SJSA1 (cell line): ENCODE data around the gene CACNB2. TPM values are rescaled to one million over a fixed set of nuclear protein-coding genes. Genes with fewer than 3 reads are reported as not detected.

Experiments used
- DNase-seq, 2 experiments: peaks; one replicate each; pipeline ENCODE4 v3.0.0-alpha.2; 2015 to 2020; ENCODE audit warnings: low spot score in 2 of 2, low read depth in 1 of 2
- H3K27ac ChIP-seq: fragments of 250-450 bp; sonication (Bioruptor Pico); 2 replicates; pipeline ENCODE4 v1.5.1; 2020; ENCODE audit warnings: mild to moderate bottlenecking, moderate library complexity
- H3K27me3 ChIP-seq: fragments of 250-450 bp; sonication (Bioruptor Pico); replicated peaks from 2 replicates; pipeline ENCODE4 v1.5.1; 2020; ENCODE audit warnings: mild to moderate bottlenecking, moderate library complexity
- H3K36me3 ChIP-seq: fragments of 250-450 bp; sonication (Bioruptor Pico); 2 replicates; pipeline ENCODE4 v1.5.1; 2020; ENCODE audit warnings: mild to moderate bottlenecking
- H3K4me1 ChIP-seq: fragments of 250-450 bp; sonication (Bioruptor Pico); replicated peaks from 2 replicates; pipeline ENCODE4 v1.6.1; 2021; ENCODE audit warnings: mild to moderate bottlenecking
- H3K4me3 ChIP-seq: fragments of 250-450 bp; sonication (Bioruptor Pico); 2 replicates; pipeline ENCODE4 v1.5.1; 2020; ENCODE audit warnings: mild to moderate bottlenecking
- H3K9me3 ChIP-seq: fragments of 250-450 bp; sonication (Bioruptor Pico); replicated peaks from 2 replicates; pipeline ENCODE4 v1.5.1; 2020; ENCODE audit warnings: mild to moderate bottlenecking
- total RNA-seq: library from RNA; depleted of rRNA; stranded (reverse); fragments of >200 nt; shearing (Covaris generic); gene quantifications from 2 replicates; pipeline ENCODE4 v1.2.3, GENCODE V29; 2014

The CACNB2 gene
- total RNA-seq, 1 experiment from 2014 or later = not detected

DNA sequence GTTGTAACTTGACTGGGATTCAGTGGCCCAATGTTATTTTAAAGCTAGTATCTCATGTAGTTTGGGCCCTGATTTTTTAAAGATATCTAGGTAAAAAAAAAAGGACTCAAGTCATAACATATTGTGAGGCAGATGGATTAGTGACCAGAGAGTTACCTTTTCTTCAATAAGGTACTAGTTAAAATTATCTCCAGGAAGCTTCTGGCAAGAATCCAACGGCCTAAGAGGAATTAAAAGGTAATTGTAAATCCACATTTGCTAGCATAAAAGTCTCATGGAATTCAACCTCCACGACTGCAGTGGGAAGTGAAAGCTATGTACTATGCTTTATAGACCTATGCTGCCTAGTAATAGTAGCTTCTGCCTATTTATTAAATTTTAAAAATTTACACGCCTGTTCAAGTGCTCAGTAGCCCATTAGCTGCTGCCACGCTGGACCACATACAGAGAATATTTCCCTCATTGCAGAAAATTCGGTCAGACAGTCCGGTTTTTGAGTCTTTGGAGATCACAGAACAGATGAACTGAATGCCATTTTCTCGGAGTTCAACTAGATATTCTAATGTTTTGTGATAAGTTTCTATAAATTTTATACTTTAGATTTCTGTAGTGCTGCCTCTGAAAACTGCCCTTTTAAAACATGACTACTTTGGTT, 392.8 kb downstream of the CACNB2 start:
- Histone ChIP-seq H3K4me3 (no peak overlapping the region), H3K36me3 (no peaks in the 10 kb centered on the region), H3K9me3 (no peaks in the 10 kb centered on the region)

DNA sequence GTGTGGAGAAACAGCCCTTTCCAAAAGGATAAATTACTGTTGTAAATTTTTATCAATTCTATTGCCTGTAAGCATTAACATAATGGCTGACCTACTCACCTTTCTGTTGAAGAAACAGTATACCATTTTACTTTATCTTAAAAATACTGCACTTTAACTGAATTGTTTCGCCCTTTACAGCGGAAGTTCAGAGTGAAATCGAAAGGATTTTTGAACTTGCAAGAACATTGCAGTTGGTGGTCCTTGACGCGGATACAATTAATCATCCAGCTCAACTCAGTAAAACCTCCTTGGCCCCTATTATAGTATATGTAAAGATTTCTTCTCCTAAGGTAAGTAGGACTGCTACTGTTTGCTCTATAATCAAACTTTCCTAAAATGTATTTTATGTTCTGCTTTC, 393.7 kb downstream of the CACNB2 start:
- no peak for DNase-seq
- Histone ChIP-seq H3K4me3 (no peak overlapping the region), H3K4me1 (no peaks in the 10 kb centered on the region), H3K36me3 (no peaks in the 10 kb centered on the region), H3K9me3 (no peaks in the 10 kb centered on the region), H3K27ac (no peak overlapping the region), H3K27me3 (no peaks in the 10 kb centered on the region)

More for the DNA sequence above, 392.8 kb downstream of the CACNB2 start:
- no peaks in the 10 kb centered on the region for H3K4me1 ChIP-seq
- no peak for DNase-seq
- no peaks in the 10 kb centered on the region for H3K27me3 ChIP-seq
- H3K27ac ChIP-seq = no peak overlapping the region

DNA sequence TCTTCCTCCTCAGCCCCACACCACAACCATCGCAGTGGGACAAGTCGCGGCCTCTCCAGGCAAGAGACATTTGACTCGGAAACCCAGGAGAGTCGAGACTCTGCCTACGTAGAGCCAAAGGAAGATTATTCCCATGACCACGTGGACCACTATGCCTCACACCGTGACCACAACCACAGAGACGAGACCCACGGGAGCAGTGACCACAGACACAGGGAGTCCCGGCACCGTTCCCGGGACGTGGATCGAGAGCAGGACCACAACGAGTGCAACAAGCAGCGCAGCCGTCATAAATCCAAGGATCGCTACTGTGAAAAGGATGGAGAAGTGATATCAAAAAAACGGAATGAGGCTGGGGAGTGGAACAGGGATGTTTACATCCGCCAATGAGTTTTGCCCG, 399.1 kb downstream of the CACNB2 start:
- Histone ChIP-seq H3K27ac (no peak overlapping the region), H3K36me3 (peaks cover 3% of the 10 kb centered on the region; the same call in 1 of the 2 replicates)

DNA sequence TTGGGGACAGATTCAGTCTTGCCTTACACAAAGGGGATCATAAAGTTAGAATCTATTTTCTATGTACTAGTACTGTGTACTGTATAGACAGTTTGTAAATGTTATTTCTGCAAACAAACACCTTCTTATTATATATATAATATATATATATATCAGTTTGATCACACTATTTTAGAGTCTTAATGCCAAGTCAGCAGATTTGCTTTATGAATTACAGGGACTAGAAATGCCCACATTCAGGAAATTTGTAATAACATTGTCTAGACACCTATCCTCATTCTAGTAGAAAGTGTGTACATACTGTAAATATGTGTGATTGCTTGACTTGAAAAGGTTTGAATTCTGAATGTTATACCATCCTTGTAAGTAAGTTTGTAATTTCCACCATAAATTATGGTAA, 400.0 kb downstream of the CACNB2 start:
- H3K4me3 ChIP-seq = no peak overlapping the region
- no peaks in the 10 kb centered on the region for H3K27me3 ChIP-seq
- no peak overlapping the region for H3K27ac ChIP-seq
- no peaks in the 10 kb centered on the region for H3K9me3 ChIP-seq
- H3K4me1 ChIP-seq = no peaks in the 10 kb centered on the region
- DNase-seq = no peak
- H3K36me3 ChIP-seq = peaks cover 3% of the 10 kb centered on the region; the same call in 1 of the 2 replicates

More for the DNA sequence above, 399.1 kb downstream of the CACNB2 start:
- no peaks in the 10 kb centered on the region for H3K4me1 ChIP-seq
- H3K4me3 ChIP-seq = no peak overlapping the region
- no peaks in the 10 kb centered on the region for H3K27me3 ChIP-seq
- H3K9me3 ChIP-seq = no peaks in the 10 kb centered on the region
- no peak for DNase-seq

DNA sequence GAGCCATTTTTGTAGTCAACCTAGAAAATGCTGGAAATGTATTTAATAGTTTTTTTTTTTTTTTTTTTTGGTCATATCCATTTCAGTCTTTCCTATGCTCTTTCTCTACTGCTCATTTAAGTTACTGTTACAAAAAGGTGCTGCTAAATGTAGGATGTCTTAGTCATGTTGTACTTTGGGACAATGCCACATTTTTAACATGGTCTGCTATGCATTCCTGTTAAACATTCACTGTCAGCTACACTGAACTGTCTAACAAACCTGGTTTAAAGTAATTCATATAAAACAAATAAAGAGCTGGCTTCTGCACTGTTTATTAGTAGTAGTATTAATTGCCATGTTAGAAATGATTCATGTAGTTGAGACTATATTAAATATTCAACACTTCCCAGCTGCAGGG, 402.6 kb downstream of the CACNB2 start:
- DNase-seq = no peak
- no peaks in the 10 kb centered on the region for H3K4me1 ChIP-seq
- no peaks in the 10 kb centered on the region for H3K27me3 ChIP-seq
- H3K27ac ChIP-seq = no peak overlapping the region
- H3K9me3 ChIP-seq = no peaks in the 10 kb centered on the region
- H3K4me3 ChIP-seq = no peak overlapping the region
- H3K36me3 ChIP-seq = peaks cover 3% of the 10 kb centered on the region; the same call in 1 of the 2 replicates

DNA sequence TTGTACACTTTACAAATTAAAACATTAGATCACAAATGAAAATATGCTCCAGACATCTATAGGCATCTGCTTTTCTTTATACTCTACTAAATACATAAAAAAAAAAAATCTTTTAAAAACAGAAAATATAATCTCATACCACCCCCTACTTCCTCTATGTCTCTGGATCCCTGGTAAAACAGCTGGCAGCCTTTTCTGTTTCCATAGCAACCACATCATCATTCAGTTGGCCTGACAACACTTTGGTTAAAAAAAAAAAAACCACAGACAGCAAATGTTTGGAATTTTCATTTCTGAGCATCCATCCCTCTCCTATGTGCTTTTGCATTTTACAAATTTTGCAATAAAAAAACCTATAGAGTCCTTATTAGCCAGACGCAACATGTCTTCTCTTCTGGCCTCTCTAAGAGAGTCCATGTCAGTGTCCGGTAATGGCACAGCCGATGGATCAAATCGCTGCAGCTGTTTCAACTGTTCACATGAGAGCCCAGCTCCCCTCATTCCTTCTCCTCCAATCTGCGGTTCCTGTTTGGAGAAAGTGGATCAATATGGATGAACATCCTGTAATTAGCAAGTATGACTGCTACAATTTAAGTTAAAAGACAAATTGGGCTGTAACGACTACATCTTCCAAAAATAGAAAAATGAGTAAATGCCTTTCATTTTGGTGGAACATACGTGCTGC, 405.5 kb downstream of the CACNB2 start:
- H3K9me3 ChIP-seq = no peaks in the 10 kb centered on the region
- no peaks in the 10 kb centered on the region for H3K4me1 ChIP-seq
- peaks cover 3% of the 10 kb centered on the region; the same call in 1 of the 2 replicates for H3K36me3 ChIP-seq
- H3K27me3 ChIP-seq = no peaks in the 10 kb centered on the region
- H3K4me3 ChIP-seq = no peak overlapping the region
- no peak for DNase-seq
- H3K27ac ChIP-seq = no peak overlapping the region

DNA sequence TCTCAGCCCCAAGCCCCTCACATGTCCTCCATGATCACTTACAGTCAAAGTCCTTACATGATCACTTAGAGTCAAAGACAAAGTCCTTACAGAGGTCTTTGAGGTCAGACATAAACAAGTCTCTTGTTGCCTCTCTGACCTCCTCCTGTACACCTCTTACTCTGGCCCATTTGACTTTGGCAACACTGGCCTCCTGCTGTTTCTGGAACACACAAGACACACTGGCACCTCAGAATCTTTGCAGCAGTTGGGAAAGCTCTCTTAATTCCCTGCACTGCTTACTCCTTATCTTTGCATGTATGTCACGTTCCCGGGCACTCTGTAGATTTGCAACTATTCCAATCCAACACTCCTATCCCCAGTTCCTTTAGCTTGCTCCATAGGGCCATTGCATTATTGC, 408.9 kb downstream of the CACNB2 start:
- no peak for DNase-seq
- Histone ChIP-seq H3K4me1 (no peaks in the 10 kb centered on the region), H3K27me3 (no peaks in the 10 kb centered on the region), H3K4me3 (no peak overlapping the region), H3K9me3 (peaks cover 7% of the 10 kb centered on the region), H3K36me3 (peaks cover 17% of the 10 kb centered on the region), H3K27ac (no peak overlapping the region)

DNA sequence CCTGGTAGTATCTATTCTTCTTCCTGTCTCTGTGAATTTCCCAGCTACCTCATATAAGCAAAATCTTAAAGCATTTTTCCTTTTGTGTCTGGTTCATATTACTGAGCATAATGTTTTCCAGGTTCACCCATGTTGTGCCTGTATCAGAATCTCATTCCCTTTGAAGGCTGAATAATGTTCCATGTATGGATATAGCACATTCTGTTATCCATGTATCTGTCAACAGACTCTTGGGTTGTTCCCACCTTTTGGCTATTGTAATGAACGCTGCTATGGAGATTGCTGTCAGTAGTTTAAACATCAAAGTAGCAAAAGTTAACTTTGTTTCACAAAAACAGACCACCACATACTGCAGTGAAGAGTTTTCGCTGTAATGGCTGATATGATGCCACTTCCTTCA, 411.2 kb downstream of the CACNB2 start:
- Histone ChIP-seq H3K36me3 (peaks cover 32% of the 10 kb centered on the region), H3K9me3 (peaks cover 12% of the 10 kb centered on the region), H3K27me3 (no peaks in the 10 kb centered on the region), H3K27ac (no peak overlapping the region), H3K4me1 (no peaks in the 10 kb centered on the region), H3K4me3 (no peak overlapping the region)
- DNase-seq = no peak

DNA sequence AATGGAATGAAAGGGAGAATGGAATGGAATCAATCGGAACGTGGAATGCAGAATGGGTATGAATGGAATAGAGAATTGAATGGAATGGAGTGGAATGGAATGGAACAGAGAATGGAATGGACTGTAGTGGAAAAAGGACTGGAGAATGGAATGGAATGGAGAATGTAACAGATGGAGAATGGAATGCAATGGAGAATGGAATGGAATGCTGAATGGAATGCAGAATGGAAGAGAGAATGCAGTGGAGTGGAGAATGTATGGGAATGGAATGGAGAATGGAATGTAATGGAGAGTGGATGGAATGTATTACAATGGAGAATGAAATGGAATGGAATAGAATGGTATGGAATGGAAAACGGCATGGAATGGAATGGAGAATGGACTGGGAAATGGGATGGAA, 414.3 kb downstream of the CACNB2 start:
- DNase-seq = no peak
- peaks cover 17% of the 10 kb centered on the region for H3K9me3 ChIP-seq
- H3K27ac ChIP-seq = no peak overlapping the region
- H3K4me3 ChIP-seq = no peak overlapping the region
- no peaks in the 10 kb centered on the region for H3K27me3 ChIP-seq
- peaks cover 38% of the 10 kb centered on the region for H3K36me3 ChIP-seq
- no peaks in the 10 kb centered on the region for H3K4me1 ChIP-seq

DNA sequence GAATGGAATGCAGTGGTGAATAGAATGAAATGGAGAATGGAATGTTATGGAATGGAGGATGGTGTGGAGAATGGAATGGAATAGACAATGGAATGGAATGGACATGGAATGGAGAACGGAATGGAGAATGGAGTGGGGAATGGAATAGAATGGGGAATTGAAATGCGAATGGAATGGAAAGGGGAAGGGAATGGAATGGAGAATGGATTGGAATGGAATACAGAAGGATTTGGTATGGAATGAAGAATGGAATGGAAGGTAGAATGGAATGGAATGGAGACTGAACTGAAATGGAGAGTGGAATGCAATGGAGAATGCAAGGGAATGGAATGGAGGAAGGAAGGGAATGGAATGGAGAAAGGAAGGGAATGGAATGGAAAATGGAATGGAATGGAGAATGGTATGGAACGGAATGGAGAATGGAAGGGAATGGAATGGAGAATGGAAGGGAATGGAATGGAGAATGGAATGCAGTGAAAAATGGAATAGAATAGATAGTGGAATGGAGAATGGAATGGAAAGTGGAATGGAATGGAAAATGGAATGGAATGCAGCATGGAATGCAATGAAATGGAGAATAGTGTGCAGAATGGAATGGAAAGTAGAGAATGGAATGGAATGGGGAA, 416.4 kb downstream of the CACNB2 start:
- DNase-seq = no peak
- peaks cover 17% of the 10 kb centered on the region for H3K9me3 ChIP-seq
- H3K4me3 ChIP-seq = no peak overlapping the region
- no peak overlapping the region for H3K27ac ChIP-seq
- H3K27me3 ChIP-seq = no peaks in the 10 kb centered on the region
- peaks cover 40% of the 10 kb centered on the region for H3K36me3 ChIP-seq
- H3K4me1 ChIP-seq = no peaks in the 10 kb centered on the region

DNA sequence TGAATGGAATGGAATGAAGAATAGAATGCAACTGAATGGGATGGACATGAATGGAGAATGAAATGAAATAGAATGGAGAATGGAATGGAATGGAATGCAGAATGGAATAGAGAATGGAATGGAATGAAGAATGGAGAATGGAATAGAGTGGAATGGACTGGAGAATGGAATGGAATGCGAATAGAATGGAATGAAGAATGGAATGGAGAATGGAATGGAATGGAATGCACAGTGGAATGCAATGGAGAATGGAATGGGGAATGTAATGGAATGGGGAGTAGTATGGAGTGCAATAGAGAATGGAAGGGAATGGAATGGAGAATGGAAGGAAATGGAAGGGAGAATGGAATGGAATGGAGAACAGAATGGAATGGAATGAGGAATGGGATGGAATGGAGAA, 417.7 kb downstream of the CACNB2 start:
- Histone ChIP-seq H3K4me3 (no peak overlapping the region), H3K9me3 (peaks cover 16% of the 10 kb centered on the region), H3K27ac (no peak overlapping the region), H3K4me1 (no peaks in the 10 kb centered on the region), H3K27me3 (no peaks in the 10 kb centered on the region), H3K36me3 (peaks cover 33% of the 10 kb centered on the region)
- no peak for DNase-seq

DNA sequence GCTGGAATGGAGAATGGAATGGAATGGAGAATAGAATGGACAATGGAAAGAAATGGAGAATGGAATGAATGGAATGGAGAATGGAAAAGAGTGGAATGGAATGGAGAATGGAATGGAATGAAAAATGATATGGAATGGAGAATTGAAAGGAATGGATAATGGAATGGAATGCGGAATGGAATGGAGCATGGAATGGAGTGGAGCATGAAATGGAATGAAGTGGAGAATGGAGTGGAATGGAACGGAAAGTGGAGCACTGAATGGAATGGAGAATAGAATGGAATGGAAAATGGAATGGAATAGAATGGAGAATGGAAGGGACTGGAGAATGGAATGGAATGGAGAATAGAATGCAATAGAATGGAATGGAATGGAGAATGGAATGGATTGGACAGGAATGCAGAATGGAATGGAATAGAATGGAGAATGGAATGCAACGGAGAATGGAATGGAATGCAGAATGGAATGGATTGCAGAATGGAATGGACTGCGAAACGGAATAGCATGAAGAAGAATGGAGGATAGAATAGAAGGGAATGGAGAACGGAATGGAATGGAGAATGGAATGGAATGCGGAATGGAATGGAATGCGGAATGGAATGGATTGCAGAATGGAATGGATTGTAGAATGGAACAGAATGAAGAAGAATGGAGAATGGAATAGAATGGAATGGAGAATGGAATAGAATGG, 421.8 kb downstream of the CACNB2 start:
- no peaks in the 10 kb centered on the region for H3K27me3 ChIP-seq
- peaks cover 9% of the 10 kb centered on the region for H3K36me3 ChIP-seq

DNA sequence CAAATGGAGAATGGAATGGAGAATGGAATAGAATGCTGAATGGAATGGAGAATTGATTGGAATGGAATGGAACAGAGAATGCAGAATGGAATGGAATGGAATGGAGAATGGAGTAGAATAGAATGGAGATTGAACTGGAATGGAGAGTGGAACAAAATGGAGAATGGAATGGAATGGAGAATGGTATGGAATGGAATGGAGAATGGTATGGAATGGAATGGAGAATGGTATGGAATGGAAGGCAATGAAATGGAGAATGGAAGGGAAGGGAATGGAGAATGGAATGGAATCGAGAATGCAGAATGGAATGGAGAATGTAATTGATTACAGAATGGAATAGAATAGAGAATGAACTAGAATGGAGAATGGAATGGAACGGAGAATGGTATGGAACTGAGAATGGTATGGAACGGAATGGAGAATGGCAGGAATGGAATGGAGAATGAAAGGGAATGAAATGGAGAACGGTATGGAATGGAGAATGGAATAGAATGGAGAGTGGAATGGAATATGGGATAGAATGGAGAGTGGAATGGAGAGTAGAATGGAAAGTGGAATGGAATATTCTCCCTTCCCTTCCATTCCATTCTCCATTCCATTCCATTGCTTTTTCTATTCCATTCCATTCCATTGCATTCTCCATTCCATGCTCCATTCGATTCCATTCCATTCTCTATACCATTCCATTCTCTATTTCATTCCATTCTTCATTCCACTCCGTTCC, 422.9 kb downstream of the CACNB2 start:
- no peak overlapping the region for H3K27ac ChIP-seq
- no peak overlapping the region for H3K4me3 ChIP-seq
- H3K9me3 ChIP-seq = peaks cover 2% of the 10 kb centered on the region
- no peak for DNase-seq
- no peaks in the 10 kb centered on the region for H3K4me1 ChIP-seq
- no peaks in the 10 kb centered on the region for H3K27me3 ChIP-seq
- H3K36me3 ChIP-seq = peaks cover 6% of the 10 kb centered on the region

More for the DNA sequence above, 421.8 kb downstream of the CACNB2 start:
- no peak overlapping the region for H3K27ac ChIP-seq
- no peak for DNase-seq
- H3K4me3 ChIP-seq = no peak overlapping the region
- peaks cover 4% of the 10 kb centered on the region for H3K9me3 ChIP-seq
- H3K4me1 ChIP-seq = no peaks in the 10 kb centered on the region
